BLaER1 (cell line): Measurements from ENCODE around the gene RAVER2.

Experiments
- H3K27ac ChIP-seq: shearing (Covaris generic); formaldehyde crosslinking; 2 replicates; pipeline ENCODE4 v1.8.1; 2022
- H3K27me3 ChIP-seq: shearing (Covaris generic); formaldehyde crosslinking; 2 replicates; pipeline ENCODE4 v1.8.1; 2022
- H3K36me3 ChIP-seq: shearing (Covaris generic); formaldehyde crosslinking; 2 replicates; pipeline ENCODE4 v1.8.1; 2022
- H3K4me1 ChIP-seq: shearing (Covaris generic); formaldehyde crosslinking; 2 replicates; pipeline ENCODE4 v1.8.1; 2022
- H3K4me2 ChIP-seq: shearing (Covaris generic); formaldehyde crosslinking; 2 replicates; pipeline ENCODE4 v1.8.1; 2022
- H3K4me3 ChIP-seq: shearing (Covaris generic); formaldehyde crosslinking; 2 replicates; pipeline ENCODE4 v1.8.1; 2022
- H3K9ac ChIP-seq: shearing (Covaris generic); formaldehyde crosslinking; 2 replicates; pipeline ENCODE4 v1.8.1; 2022
- H3K9me3 ChIP-seq: shearing (Covaris generic); formaldehyde crosslinking; 2 replicates; pipeline ENCODE4 v1.8.1; 2022
- H4K20me1 ChIP-seq: shearing (Covaris generic); formaldehyde crosslinking; 2 replicates; pipeline ENCODE4 v1.8.1; 2022
- Cebpa-rat ChIP-seq: shearing (Covaris generic); IDR thresholded peaks from 2 replicates; pipeline ENCODE4 v1.8.1; 2022

The RAVER2 gene

GRCh38 chr1:64871256-64871655 lies 126.4 kb downstream of the RAVER2 start:
- H3K27me3 ChIP-seq, result no peaks in the 10 kb centered on the region
- H3K4me3 ChIP-seq, result no peak overlapping the region
- no peak overlapping the region for H3K27ac ChIP-seq
- no peaks in the 10 kb centered on the region for H3K9me3 ChIP-seq
- H3K4me2 ChIP-seq, result no peak overlapping the region
- no peaks in the 10 kb centered on the region for H3K4me1 ChIP-seq
- H3K9ac ChIP-seq, result no peak overlapping the region
- H4K20me1 ChIP-seq, result no peaks in the 10 kb centered on the region
- no peak for TF ChIP-seq Cebpa-rat
- H3K36me3 ChIP-seq, result peaks cover 98% of the 10 kb centered on the region

GRCh38 chr1:64872067-64872466 lies 127.2 kb downstream of the RAVER2 start:
- H3K27ac ChIP-seq, result no peak overlapping the region
- H4K20me1 ChIP-seq, result no peaks in the 10 kb centered on the region
- H3K27me3 ChIP-seq, result no peaks in the 10 kb centered on the region
- H3K9me3 ChIP-seq, result no peaks in the 10 kb centered on the region
- H3K4me1 ChIP-seq, result no peaks in the 10 kb centered on the region
- H3K4me3 ChIP-seq, result no peak overlapping the region
- TF ChIP-seq Cebpa-rat, result no peak
- no peak overlapping the region for H3K9ac ChIP-seq
- peaks cover 99% of the 10 kb centered on the region for H3K36me3 ChIP-seq
- no peak overlapping the region for H3K4me2 ChIP-seq

GRCh38 chr1:64873576-64873975 lies 128.7 kb downstream of the RAVER2 start:
- no peak overlapping the region for H3K4me3 ChIP-seq
- H3K4me2 ChIP-seq, result no peak overlapping the region
- H3K36me3 ChIP-seq, result peaks cover 97% of the 10 kb centered on the region
- no peaks in the 10 kb centered on the region for H3K27me3 ChIP-seq
- H4K20me1 ChIP-seq, result no peaks in the 10 kb centered on the region
- H3K4me1 ChIP-seq, result no peaks in the 10 kb centered on the region
- H3K27ac ChIP-seq, result no peak overlapping the region
- TF ChIP-seq Cebpa-rat, result no peak
- H3K9me3 ChIP-seq, result no peaks in the 10 kb centered on the region
- H3K9ac ChIP-seq, result no peak overlapping the region

- Histone ChIP-seq H4K20me1 (no peaks in the 10 kb centered on the region), H3K9me3 (no peaks in the 10 kb centered on the region), H3K4me3 (no peak overlapping the region), H3K36me3 (peaks cover 95% of the 10 kb centered on the region), H3K4me1 (no peaks in the 10 kb centered on the region), H3K27ac (no peak overlapping the region), H3K4me2 (no peak overlapping the region), H3K9ac (no peak overlapping the region), H3K27me3 (no peaks in the 10 kb centered on the region)
- no peak for TF ChIP-seq Cebpa-rat
Observed at GRCh38 chr1:64874666-64875065, 129.8 kb downstream of the RAVER2 start.

GRCh38 chr1:64875101-64875500 lies 130.2 kb downstream of the RAVER2 start:
- no peak overlapping the region for H3K9ac ChIP-seq
- H3K27me3 ChIP-seq, result no peaks in the 10 kb centered on the region
- no peak overlapping the region for H3K4me3 ChIP-seq
- no peak for TF ChIP-seq Cebpa-rat
- H4K20me1 ChIP-seq, result no peaks in the 10 kb centered on the region
- peaks cover 95% of the 10 kb centered on the region for H3K36me3 ChIP-seq
- H3K9me3 ChIP-seq, result no peaks in the 10 kb centered on the region
- H3K27ac ChIP-seq, result no peak overlapping the region
- no peak overlapping the region for H3K4me2 ChIP-seq
- no peaks in the 10 kb centered on the region for H3K4me1 ChIP-seq

GRCh38 chr1:64875606-64876005 lies 130.7 kb downstream of the RAVER2 start:
- Histone ChIP-seq H3K4me2 (no peak overlapping the region), H4K20me1 (no peaks in the 10 kb centered on the region), H3K9ac (no peak overlapping the region), H3K27ac (no peak overlapping the region), H3K36me3 (peaks cover 95% of the 10 kb centered on the region), H3K4me1 (no peaks in the 10 kb centered on the region), H3K9me3 (no peaks in the 10 kb centered on the region), H3K27me3 (no peaks in the 10 kb centered on the region), H3K4me3 (no peak overlapping the region)
- no peak for TF ChIP-seq Cebpa-rat

GRCh38 chr1:64877151-64877550 lies 132.3 kb downstream of the RAVER2 start:
- no peak overlapping the region for H3K27ac ChIP-seq
- no peak overlapping the region for H3K9ac ChIP-seq
- no peak for TF ChIP-seq Cebpa-rat
- H3K27me3 ChIP-seq, result no peaks in the 10 kb centered on the region
- no peaks in the 10 kb centered on the region for H3K4me1 ChIP-seq
- no peaks in the 10 kb centered on the region; the same call in 1 of the 2 replicates for H4K20me1 ChIP-seq
- H3K9me3 ChIP-seq, result no peaks in the 10 kb centered on the region
- H3K36me3 ChIP-seq, result peaks cover 93% of the 10 kb centered on the region
- H3K4me2 ChIP-seq, result no peak overlapping the region
- H3K4me3 ChIP-seq, result no peak overlapping the region

- Histone ChIP-seq H3K27ac (no peak overlapping the region), H3K4me3 (no peak overlapping the region), H3K9ac (no peak overlapping the region), H3K4me1 (no peaks in the 10 kb centered on the region), H3K4me2 (no peak overlapping the region), H3K9me3 (no peaks in the 10 kb centered on the region), H3K27me3 (no peaks in the 10 kb centered on the region), H3K36me3 (peaks cover 91% of the 10 kb centered on the region), H4K20me1 (peaks cover 2% of the 10 kb centered on the region; the same call in 1 of the 2 replicates)
- TF ChIP-seq Cebpa-rat, result no peak
Observed at GRCh38 chr1:64877598-64877997, 132.7 kb downstream of the RAVER2 start.

- H3K9ac ChIP-seq, result no peak overlapping the region
- peaks cover 91% of the 10 kb centered on the region for H3K36me3 ChIP-seq
- H4K20me1 ChIP-seq, result peaks cover 7% of the 10 kb centered on the region; the same call in 1 of the 2 replicates
- no peaks in the 10 kb centered on the region for H3K9me3 ChIP-seq
- no peak overlapping the region for H3K4me3 ChIP-seq
- no peak overlapping the region for H3K27ac ChIP-seq
- H3K4me2 ChIP-seq, result no peak overlapping the region
- no peaks in the 10 kb centered on the region for H3K27me3 ChIP-seq
- TF ChIP-seq Cebpa-rat, result no peak
- no peaks in the 10 kb centered on the region for H3K4me1 ChIP-seq
Observed at GRCh38 chr1:64878090-64878489, 133.2 kb downstream of the RAVER2 start.

GRCh38 chr1:64878931-64879611 lies 134.2 kb downstream of the RAVER2 start:
- Histone ChIP-seq H3K36me3 (peaks cover 90% of the 10 kb centered on the region), H3K4me1 (no peaks in the 10 kb centered on the region)

GRCh38 chr1:64880449-64880848 lies 135.6 kb downstream of the RAVER2 start:
- Histone ChIP-seq H3K4me2 (no peak overlapping the region), H4K20me1 (peaks cover 25% of the 10 kb centered on the region), H3K4me1 (no peaks in the 10 kb centered on the region), H3K27ac (no peak overlapping the region), H3K9ac (no peak overlapping the region), H3K36me3 (peaks cover 90% of the 10 kb centered on the region), H3K4me3 (no peak overlapping the region), H3K9me3 (no peaks in the 10 kb centered on the region), H3K27me3 (no peaks in the 10 kb centered on the region)
- no peak for TF ChIP-seq Cebpa-rat

More at GRCh38 chr1:64878931-64879611, 134.2 kb downstream of the RAVER2 start:
- no peaks in the 10 kb centered on the region for H3K9me3 ChIP-seq
- H4K20me1 ChIP-seq, result peaks cover 17% of the 10 kb centered on the region
- no peak overlapping the region for H3K9ac ChIP-seq
- H3K4me2 ChIP-seq, result no peak overlapping the region
- H3K27me3 ChIP-seq, result no peaks in the 10 kb centered on the region
- no peak for TF ChIP-seq Cebpa-rat
- H3K27ac ChIP-seq, result no peak overlapping the region
- H3K4me3 ChIP-seq, result no peak overlapping the region
